Osteocyte (in vitro differentiated cells): Measurements from ENCODE around the gene DLX6. TPM values are rescaled to one million over a fixed set of nuclear protein-coding genes. Genes with fewer than 3 reads are reported as not detected.

ENCODE experiments used
- DNase-seq: peaks from one replicate; pipeline ENCODE4 v3.0.0; 2021; ENCODE audit warnings: mixed read lengths; ENCODE audit not compliant: unreplicated experiment; ENCODE audit errors: extremely low spot score
- H3K27ac Mint-ChIP-seq: one replicate; pipeline ENCODE4 v1.8.0; 2021; ENCODE audit warnings: mild to moderate bottlenecking, mixed read lengths; ENCODE audit not compliant: unreplicated experiment
- H3K27me3 Mint-ChIP-seq: one replicate; pipeline ENCODE4 v1.8.0; 2021; ENCODE audit warnings: mixed read lengths; ENCODE audit not compliant: unreplicated experiment
- H3K36me3 Mint-ChIP-seq: one replicate; pipeline ENCODE4 v1.8.0; 2021; ENCODE audit warnings: mixed read lengths; ENCODE audit not compliant: unreplicated experiment
- H3K4me1 Mint-ChIP-seq: one replicate; pipeline ENCODE4 v1.8.0; 2021; ENCODE audit warnings: mixed read lengths; ENCODE audit not compliant: unreplicated experiment
- H3K4me3 Mint-ChIP-seq: one replicate; pipeline ENCODE4 v1.8.0; 2021; ENCODE audit warnings: mild to moderate bottlenecking, moderate library complexity, mixed read lengths; ENCODE audit not compliant: unreplicated experiment
- H3K9me3 Mint-ChIP-seq: one replicate; pipeline ENCODE4 v1.8.0; 2021; ENCODE audit warnings: mixed read lengths; ENCODE audit not compliant: unreplicated experiment
- total RNA-seq: library from RNA; stranded (reverse); gene quantifications from 2 replicates; pipeline ENCODE4 v1.2.1, GENCODE V29; 2021
- TF ChIP-seq, protein P1 (sequence below): fragments of 200-600 bp; sonication (generic); IDR thresholded peaks from 2 replicates; pipeline ENCODE4 v1.5.0; 2021; ENCODE audit warnings: antibody characterized with exemption, mild to moderate bottlenecking, moderate library complexity

DLX6 gene
- total RNA-seq, 1 donor from 2014 or later, result 1.5 TPM

GRCh38 chr7:96982586-96982985, 22.8 kb upstream of the DLX6 start:
- no peak for DNase-seq
- Mint-ChIP-seq H3K4me3 (no peak overlapping the region), H3K4me1 (no peaks in the 10 kb centered on the region), H3K27me3 (peaks cover 52% of the 10 kb centered on the region), H3K9me3 (no peaks in the 10 kb centered on the region), H3K27ac (no peak overlapping the region), H3K36me3 (no peaks in the 10 kb centered on the region)
- TF ChIP-seq, protein P1, sequence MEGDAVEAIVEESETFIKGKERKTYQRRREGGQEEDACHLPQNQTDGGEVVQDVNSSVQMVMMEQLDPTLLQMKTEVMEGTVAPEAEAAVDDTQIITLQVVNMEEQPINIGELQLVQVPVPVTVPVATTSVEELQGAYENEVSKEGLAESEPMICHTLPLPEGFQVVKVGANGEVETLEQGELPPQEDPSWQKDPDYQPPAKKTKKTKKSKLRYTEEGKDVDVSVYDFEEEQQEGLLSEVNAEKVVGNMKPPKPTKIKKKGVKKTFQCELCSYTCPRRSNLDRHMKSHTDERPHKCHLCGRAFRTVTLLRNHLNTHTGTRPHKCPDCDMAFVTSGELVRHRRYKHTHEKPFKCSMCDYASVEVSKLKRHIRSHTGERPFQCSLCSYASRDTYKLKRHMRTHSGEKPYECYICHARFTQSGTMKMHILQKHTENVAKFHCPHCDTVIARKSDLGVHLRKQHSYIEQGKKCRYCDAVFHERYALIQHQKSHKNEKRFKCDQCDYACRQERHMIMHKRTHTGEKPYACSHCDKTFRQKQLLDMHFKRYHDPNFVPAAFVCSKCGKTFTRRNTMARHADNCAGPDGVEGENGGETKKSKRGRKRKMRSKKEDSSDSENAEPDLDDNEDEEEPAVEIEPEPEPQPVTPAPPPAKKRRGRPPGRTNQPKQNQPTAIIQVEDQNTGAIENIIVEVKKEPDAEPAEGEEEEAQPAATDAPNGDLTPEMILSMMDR, result no peak

GRCh38 chr7:96985992-96986391, 19.4 kb upstream of the DLX6 start:
- TF ChIP-seq, protein P1, result no peak
- H3K4me1 Mint-ChIP-seq, result peaks cover 12% of the 10 kb centered on the region
- H3K27ac Mint-ChIP-seq, result no peak overlapping the region
- peaks cover 2% of the 10 kb centered on the region for H3K36me3 Mint-ChIP-seq
- H3K27me3 Mint-ChIP-seq, result peaks cover 81% of the 10 kb centered on the region
- DNase-seq, result no peak
- H3K9me3 Mint-ChIP-seq, result no peaks in the 10 kb centered on the region
- no peak overlapping the region for H3K4me3 Mint-ChIP-seq

DNA sequence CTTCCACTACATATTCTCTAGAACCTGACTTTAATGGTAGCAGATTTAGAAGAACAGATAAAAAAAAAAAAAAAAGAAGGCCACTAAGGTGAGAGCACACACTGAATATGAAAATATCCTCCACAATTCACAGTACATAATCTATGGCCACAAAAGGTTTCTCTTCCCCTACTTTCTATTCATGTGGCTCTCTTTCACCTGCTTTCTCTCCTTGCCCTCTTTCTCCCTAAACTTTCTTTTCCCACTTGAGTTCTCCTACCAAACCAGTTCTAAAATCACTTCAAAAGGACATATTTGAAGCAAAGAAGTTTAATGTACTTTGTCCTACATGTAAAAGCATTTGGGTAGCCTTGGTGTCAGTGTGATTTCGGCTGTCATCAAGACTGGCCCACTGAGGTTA, 18.5 kb upstream of the DLX6 start:
- Mint-ChIP-seq H3K4me3 (no peak overlapping the region), H3K27ac (no peak overlapping the region), H3K27me3 (peaks cover 84% of the 10 kb centered on the region), H3K36me3 (peaks cover 2% of the 10 kb centered on the region), H3K4me1 (peaks cover 15% of the 10 kb centered on the region), H3K9me3 (no peaks in the 10 kb centered on the region)
- TF ChIP-seq, protein P1, result no peak
- no peak for DNase-seq

GRCh38 chr7:96987719-96988118, 17.6 kb upstream of the DLX6 start:
- DNase-seq, result no peak
- no peak overlapping the region for H3K4me3 Mint-ChIP-seq
- no peaks in the 10 kb centered on the region for H3K9me3 Mint-ChIP-seq
- TF ChIP-seq, protein P1, result no peak
- H3K27ac Mint-ChIP-seq, result no peak overlapping the region
- H3K27me3 Mint-ChIP-seq, result peaks cover 88% of the 10 kb centered on the region
- H3K36me3 Mint-ChIP-seq, result peaks cover 2% of the 10 kb centered on the region
- H3K4me1 Mint-ChIP-seq, result peaks cover 23% of the 10 kb centered on the region

DNA sequence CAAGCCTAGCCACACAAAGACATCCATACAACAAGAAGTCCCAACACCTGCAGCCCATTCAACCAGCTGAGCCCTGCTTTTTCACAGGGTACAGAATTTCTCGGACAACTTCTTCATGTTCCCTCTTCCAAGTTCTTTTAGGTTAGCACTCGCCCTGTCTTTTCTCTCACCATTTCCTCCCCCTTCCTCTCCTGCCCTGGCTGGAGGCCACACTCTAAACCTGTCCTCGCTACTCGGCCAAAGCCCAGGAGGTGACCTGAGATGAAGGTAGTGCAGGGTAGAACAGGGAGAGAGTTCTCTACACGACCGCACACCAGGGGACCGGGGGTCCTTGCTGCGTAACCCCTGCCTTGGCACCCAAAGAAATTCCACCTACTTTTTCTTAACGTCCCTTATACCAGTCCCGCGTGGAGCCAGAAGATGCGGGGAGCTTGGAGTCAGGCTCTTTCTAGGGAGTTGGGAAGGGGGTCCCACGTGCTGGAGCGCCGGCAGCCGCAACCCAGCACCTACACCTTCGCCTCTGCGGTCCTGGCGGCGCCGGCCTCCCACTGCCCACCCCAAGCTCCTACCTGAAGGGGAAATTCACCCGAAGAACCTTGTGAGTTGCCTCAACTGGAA, 16.0 kb upstream of the DLX6 start:
- Mint-ChIP-seq H3K4me3 (no peak overlapping the region), H3K4me1 (peaks cover 27% of the 10 kb centered on the region), H3K36me3 (peaks cover 2% of the 10 kb centered on the region), H3K9me3 (no peaks in the 10 kb centered on the region), H3K27ac (no peak overlapping the region), H3K27me3 (peaks cover 90% of the 10 kb centered on the region)
- TF ChIP-seq, protein P1, result no peak
- DNase-seq, result no peak
